HG03135 (cell line): Measurements from ENCODE around the gene TRIM69.

Source experiments
- ATAC-seq: cut with Tn5 transposase; IDR thresholded peaks from one replicate; pipeline ENCODE4 v1.9.1; 2021; ENCODE audit warnings: mild to moderate bottlenecking, moderate library complexity; ENCODE audit not compliant: unreplicated experiment

The TRIM69 gene

DNA sequence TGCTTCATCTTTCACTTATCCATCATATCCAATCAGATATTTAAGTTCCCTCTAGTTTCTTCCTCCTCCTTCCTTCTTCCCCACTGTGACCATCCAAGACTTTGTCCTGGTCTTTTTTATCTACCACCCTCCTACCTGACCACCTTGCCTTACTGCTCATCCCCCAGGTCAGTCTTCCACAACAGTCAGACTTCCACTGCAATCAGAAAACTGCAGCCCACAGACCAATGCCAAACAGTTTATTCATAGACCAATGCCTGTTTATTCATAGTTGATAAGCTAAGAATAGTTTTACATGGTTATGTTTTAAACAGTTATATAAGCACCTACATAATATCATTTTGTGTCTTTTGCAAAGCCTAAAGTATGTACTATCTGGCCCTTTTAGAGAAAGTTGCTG lies 65.5 kb downstream of the TRIM69 start:
- no peak for ATAC-seq

DNA sequence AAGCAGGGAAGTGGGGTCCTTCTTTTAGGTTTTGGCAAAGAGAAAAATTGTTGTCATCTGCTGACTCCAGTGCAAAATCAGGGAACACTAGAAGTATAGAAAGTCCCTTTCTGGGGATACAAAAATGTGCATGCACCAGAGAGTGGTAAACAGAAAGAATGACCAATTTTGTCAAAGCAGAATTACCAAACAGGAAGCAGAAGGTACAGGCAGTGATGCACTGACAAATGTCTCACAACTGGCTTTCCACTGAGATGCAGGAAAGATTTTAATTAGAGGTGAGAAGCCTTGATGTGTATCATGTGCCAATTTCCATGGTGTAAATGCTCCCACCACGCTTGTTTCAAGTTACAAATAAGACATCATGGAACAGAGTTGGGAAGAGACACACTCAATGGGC lies 66.0 kb downstream of the TRIM69 start:
- ATAC-seq = no peak

DNA sequence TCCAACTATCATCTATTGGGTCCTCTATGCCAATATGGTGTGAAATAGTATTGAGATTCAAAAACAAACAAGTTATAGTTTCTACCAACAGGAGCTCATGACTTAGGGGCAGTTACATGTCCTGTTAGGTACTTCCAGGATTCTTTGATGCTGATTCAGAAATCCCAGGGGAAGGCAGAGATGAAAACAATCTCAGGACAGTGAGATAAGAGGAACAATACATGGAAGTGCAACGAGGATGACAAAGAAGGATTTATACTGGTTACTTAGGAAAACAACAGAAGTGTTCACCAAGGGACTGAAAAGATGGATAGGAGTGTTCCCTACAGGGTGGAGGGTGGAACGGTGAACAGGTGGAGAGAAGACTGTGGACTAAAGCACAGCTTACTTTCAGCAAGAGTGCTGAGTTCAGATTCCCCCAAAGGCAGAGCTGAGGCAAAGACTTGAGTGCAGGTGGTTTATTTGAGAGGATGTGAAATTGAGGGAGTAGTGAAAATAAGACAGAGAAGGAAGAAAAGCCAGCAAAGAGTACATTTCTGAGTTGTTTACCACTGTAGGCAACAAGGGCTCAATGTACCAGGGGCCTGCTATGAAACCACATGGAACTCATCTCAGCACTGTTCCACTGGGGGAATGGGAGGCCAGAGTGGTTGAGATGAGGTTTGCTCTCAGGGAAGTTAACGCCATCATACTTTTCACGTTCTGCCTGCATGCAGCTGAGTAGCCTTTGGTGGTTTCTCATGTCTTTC lies 68.1 kb downstream of the TRIM69 start:
- no peak for ATAC-seq

DNA sequence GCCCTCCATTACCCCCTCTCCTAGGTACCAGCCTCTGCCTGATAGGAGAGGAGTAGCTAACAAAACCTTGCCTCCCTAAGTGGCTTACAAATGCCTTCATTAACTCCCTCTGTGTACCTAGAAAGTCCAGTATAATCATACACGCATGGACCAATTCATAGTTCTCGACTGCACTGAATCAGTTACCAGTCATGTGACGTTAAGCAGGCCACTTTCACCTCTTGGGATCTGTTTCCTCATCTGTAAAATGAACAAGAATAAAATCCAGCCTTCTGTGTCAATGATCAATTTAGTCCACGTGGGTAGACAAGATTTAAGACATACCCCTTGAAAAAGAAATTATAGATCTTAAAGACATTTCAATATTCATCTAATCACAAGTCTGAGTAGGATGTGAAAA lies 72.2 kb downstream of the TRIM69 start:
- ATAC-seq = no peak

DNA sequence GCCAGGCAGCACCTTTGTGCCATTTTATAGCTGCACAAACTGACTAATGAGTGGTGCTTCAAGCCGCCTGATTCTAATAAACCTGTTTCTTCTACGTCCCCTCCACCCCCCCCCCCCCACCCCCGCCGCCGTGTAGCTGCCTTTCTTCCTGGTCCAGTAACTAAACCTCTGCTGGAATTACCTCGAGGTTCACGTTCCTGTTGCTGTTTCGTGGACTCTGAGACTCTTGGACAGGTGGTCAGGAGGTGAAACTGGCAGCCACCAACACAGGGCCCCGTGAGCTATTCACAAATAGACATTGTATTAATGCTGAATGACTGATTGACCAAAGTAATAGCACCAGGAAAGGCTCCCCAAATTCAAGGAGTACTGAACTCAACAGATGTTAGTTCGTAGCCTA lies 73.9 kb downstream of the TRIM69 start:
- ATAC-seq = no peak

DNA sequence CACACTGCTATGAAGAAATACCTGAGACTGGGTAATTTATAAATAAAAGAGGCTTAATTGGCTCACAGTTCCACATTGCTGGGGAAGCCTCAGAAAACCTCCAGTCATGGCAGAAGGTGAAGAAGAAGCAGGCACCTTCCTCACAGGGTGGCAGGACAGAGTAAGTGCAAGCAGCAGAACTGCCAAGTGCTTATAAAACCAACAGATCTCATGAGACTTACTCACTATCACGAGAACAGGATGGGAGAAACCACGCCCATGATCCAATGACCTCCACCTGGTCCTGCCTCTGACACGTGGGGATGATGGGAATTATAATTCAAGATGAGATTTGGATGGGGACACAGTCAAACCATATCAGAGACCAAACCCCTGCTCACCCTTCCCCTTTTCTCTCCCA lies 75.0 kb downstream of the TRIM69 start:
- ATAC-seq = no peak

DNA sequence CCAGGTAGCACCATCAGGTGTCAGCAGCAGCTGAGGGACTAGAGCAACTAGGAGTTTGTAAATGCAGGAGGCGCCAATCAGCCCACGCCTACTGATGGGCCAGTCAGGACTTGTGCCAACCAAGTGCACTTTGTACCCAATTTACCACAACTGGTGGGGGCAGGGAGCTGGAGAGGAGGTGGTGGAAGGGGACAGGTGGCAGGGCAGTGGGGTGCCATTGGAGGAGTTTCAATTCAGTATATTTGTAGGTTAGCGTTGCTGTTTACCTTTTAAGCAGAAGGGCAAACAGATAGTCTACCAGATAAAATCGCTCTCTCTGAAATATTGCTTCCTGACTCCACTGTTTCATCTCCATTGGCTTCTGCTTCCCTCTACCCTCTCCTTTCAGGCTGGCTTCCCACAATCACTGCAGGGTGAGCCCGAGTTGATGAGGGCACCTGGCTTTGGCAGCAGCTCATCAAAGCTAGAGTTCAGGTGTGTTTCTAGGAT lies 75.7 kb downstream of the TRIM69 start:
- ATAC-seq = no peak

DNA sequence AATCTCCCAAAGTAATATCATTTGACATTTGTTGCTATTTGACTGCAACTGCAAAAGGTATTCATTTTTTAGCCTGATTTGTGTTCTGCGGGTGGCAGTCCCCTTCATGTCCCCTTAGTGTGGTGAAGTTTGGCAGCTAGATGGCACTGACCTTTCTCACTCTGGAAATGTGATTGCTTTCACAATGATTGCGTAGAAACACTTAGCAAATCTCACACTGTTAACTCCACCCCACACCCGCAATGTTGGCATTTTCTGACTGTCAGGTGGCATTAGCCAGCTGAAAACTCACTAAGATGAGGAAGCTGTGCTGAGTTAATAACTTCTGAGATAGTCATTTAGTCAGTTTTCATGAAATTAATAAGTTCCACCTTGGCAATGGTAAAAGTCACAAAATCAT lies 76.9 kb downstream of the TRIM69 start:
- ATAC-seq = no peak
